Keratinocyte (primary cell): ENCODE results near the gene DGKI. TPM values are rescaled to one million over a fixed set of nuclear protein-coding genes. Genes with fewer than 3 reads are reported as not detected.

Source experiments
- DNase-seq: peaks from one replicate; pipeline ENCODE4 v3.0.0-alpha.2; 2011; ENCODE audit warnings: low read depth, missing footprints, low spot score
- FAIRE-seq: peaks from 2 replicates; lab custom pipeline; 2011; peaks lifted over from hg19 to GRCh38; lab: Jason Lieb, UNC
- H2AFZ ChIP-seq: 2 replicates; pipeline ENCODE4 v1.6.0; 2012; ENCODE audit warnings: low read length, control low read depth, inconsistent platforms; ENCODE audit not compliant: control insufficient read depth
- H3K27ac ChIP-seq: 2 replicates; pipeline ENCODE4 v1.5.1; 2011; ENCODE audit warnings: low read length; ENCODE audit not compliant: control insufficient read depth, insufficient read depth
- H3K27me3 ChIP-seq: 3 replicates; pipeline ENCODE4 v1.6.0; 2011; ENCODE audit warnings: low read length; ENCODE audit not compliant: control insufficient read depth, insufficient read depth; ENCODE audit errors: extremely low read depth
- H3K36me3 ChIP-seq, 2 experiments: 2 replicates in 1 of 2; 3 replicates in 1 of 2; pipeline ENCODE4 v1.5.1; 2011; ENCODE audit warnings: low read length in 2 of 2, mild to moderate bottlenecking in 1 of 2; ENCODE audit not compliant: control insufficient read depth in 2 of 2, insufficient read depth in 2 of 2; ENCODE audit errors: extremely low read depth in 1 of 2
- H3K4me1 ChIP-seq: 3 replicates; pipeline ENCODE4 v1.5.1; 2011; ENCODE audit warnings: low read length; ENCODE audit not compliant: control insufficient read depth, insufficient read depth; ENCODE audit errors: extremely low read depth
- H3K4me2 ChIP-seq: 3 replicates; pipeline ENCODE4 v1.6.0; 2011; ENCODE audit warnings: low read depth, low read length; ENCODE audit not compliant: control insufficient read depth, insufficient read depth; ENCODE audit errors: extremely low read depth
- H3K4me3 ChIP-seq, 3 experiments: fragments of 200-600 bp in 1 of 3; sonication (generic) in 1 of 3; 2 replicates in 2 of 3; 3 replicates in 1 of 3; pipeline ENCODE4 v1.5.1; 2011 to 2016; ENCODE audit warnings: low read length in 3 of 3, mild to moderate bottlenecking in 3 of 3, control low read depth in 2 of 3, inconsistent platforms in 1 of 3, low read depth in 1 of 3, mixed read lengths in 1 of 3, mixed run types in 1 of 3, moderate library complexity in 1 of 3; ENCODE audit not compliant: control insufficient read depth in 2 of 3, insufficient read depth in 2 of 3; ENCODE audit errors: extremely low read depth in 1 of 3
- H3K79me2 ChIP-seq: 2 replicates; pipeline ENCODE4 v1.6.0; 2012; ENCODE audit warnings: low read length; ENCODE audit not compliant: control insufficient read depth, insufficient read depth
- H3K9ac ChIP-seq: 3 replicates; pipeline ENCODE4 v1.6.0; 2011; ENCODE audit warnings: low read length; ENCODE audit not compliant: control insufficient read depth, insufficient read depth; ENCODE audit errors: extremely low read depth
- H3K9me1 ChIP-seq: 3 replicates; pipeline ENCODE4 v1.6.0; 2011; ENCODE audit warnings: low read length; ENCODE audit not compliant: control insufficient read depth, insufficient read depth; ENCODE audit errors: extremely low read depth
- H3K9me3 ChIP-seq: 2 replicates; pipeline ENCODE4 v1.5.1; 2012; ENCODE audit warnings: low read depth, low read length; ENCODE audit not compliant: control insufficient read depth
- H4K20me1 ChIP-seq: 3 replicates; pipeline ENCODE4 v1.6.0; 2011; ENCODE audit warnings: low read length; ENCODE audit not compliant: control insufficient read depth, insufficient read depth; ENCODE audit errors: extremely low read depth
- CTCF ChIP-seq, 3 experiments: IDR thresholded peaks in 1 of 3; conservative IDR thresholded peaks in 1 of 3; optimal IDR thresholded peaks in 1 of 3; 2 replicates in 2 of 3; 3 replicates in 1 of 3; pipeline versions ENCODE3 to v1.5.1; 2011; ENCODE audit warnings: low read length in 3 of 3, mild to moderate bottlenecking in 3 of 3, moderate library complexity in 2 of 3, control low read depth in 1 of 3, inconsistent platforms in 1 of 3; ENCODE audit not compliant: insufficient read depth in 2 of 3; ENCODE audit errors: extremely low read depth in 1 of 3
- EZH2 ChIP-seq: IDR thresholded peaks from one replicate; pipeline ENCODE4 v1.6.1; 2012; ENCODE audit warnings: inconsistent platforms, mild to moderate bottlenecking, low read length, moderate library complexity
- dilution Hi-C: fragments of 300-500 bp; cut with MboI; formaldehyde crosslinking; loops from one replicate; pipeline ENCODE4 v1.7.0; 2020; ENCODE audit warnings: low sequenced_read_pairs; ENCODE audit not compliant: extremely low pct_ligation_motif_present
- polyA plus RNA-seq, 5 experiments: library from polyadenylated mRNA; depleted of rRNA in 3 of 5; stranded (reverse) in 3 of 5; stranded (forward) in 1 of 5; unstranded in 1 of 5; fragments of >200 nt; gene quantifications; 1 replicate in 1 of 5; 2 replicates in 3 of 5; 3 replicates in 1 of 5; pipeline versions ENCODE4 v1.2.1 to v1.2.3, GENCODE V29; 2011 to 2012; ENCODE audit warnings: missing spikeins in 2 of 5, low read depth in 1 of 5, low replicate concordance in 1 of 5

Gene DGKI
- polyA plus RNA-seq, 1 donor (not counting 4 experiments of a cell fraction or from before 2014, with no cell fraction given): 0.14 TPM

GRCh38 chr7:137681657-137682562, 164.9 kb downstream of the DGKI start:
- H3K9ac ChIP-seq: no peak overlapping the region
- no peaks in the 10 kb centered on the region for H3K36me3 ChIP-seq
- H3K27me3 ChIP-seq: no peaks in the 10 kb centered on the region
- no peaks in the 10 kb centered on the region for H3K9me3 ChIP-seq
- no peaks in the 10 kb centered on the region for H3K4me1 ChIP-seq
- H4K20me1 ChIP-seq: no peaks in the 10 kb centered on the region
- no peak overlapping the region for H2AFZ ChIP-seq
- H3K4me2 ChIP-seq: no peak overlapping the region
- no peak for TF ChIP-seq CTCF (optimal IDR thresholded peaks at IDR 0.05 in 1 of 3, IDR thresholded peaks at IDR 0.05 in 1 of 3, conservative IDR thresholded peaks at IDR 0.05 in 1 of 3; ENCODE audit: extremely low read depth in 1 of 3, insufficient read depth in 2 of 3, low read length in 3 of 3)
- TF ChIP-seq EZH2: no peak
- H3K9me1 ChIP-seq: no peaks in the 10 kb centered on the region
- H3K79me2 ChIP-seq: no peaks in the 10 kb centered on the region
- dilution Hi-C loops: no loop called here
- H3K4me3 ChIP-seq: no peak overlapping the region
- FAIRE-seq: no peak
- no peak for DNase-seq
- no peak overlapping the region for H3K27ac ChIP-seq

- Histone ChIP-seq H3K4me3 (no peak overlapping the region), H3K36me3 (no peaks in the 10 kb centered on the region), H3K27ac (no peak overlapping the region), H3K9ac (no peak overlapping the region), H3K4me1 (peaks cover 10% of the 10 kb centered on the region), H3K27me3 (no peaks in the 10 kb centered on the region), H3K9me3 (no peaks in the 10 kb centered on the region), H3K4me2 (no peak overlapping the region), H3K79me2 (no peaks in the 10 kb centered on the region), H2AFZ (no peak overlapping the region), H3K9me1 (no peaks in the 10 kb centered on the region), H4K20me1 (no peaks in the 10 kb centered on the region)
- no peak for DNase-seq
- FAIRE-seq: no peak
- no peak for TF ChIP-seq EZH2
- no peak for TF ChIP-seq CTCF (optimal IDR thresholded peaks at IDR 0.05 in 1 of 3, IDR thresholded peaks at IDR 0.05 in 1 of 3, conservative IDR thresholded peaks at IDR 0.05 in 1 of 3; ENCODE audit: extremely low read depth in 1 of 3, insufficient read depth in 2 of 3, low read length in 3 of 3)
- dilution Hi-C loops: no loop called here
These were observed 172.0 kb downstream of the DGKI start for GRCh38 chr7:137674551-137675409.
